K562 (cell line): ENCODE data around the gene CAMK1D.
A peak's percentile ranks its signal among the peaks of the same experiment; 100 is the strongest.

Experiments
- ATF6 ChIP-seq: sonication (generic); formaldehyde crosslinking; IDR thresholded peaks from 2 replicates; pipeline ENCODE4 v1.4.0; 2020; ENCODE audit warnings: mild to moderate bottlenecking, missing genetic modification reagents
- CAMTA2 ChIP-seq: fragments of 250-450 bp; sonication (Bioruptor Pico); conservative IDR thresholded peaks from 2 replicates; pipeline ENCODE4 v1.5.1; 2022
- CEBPZ ChIP-seq: fragments of 150-350 bp; IDR thresholded peaks from 2 replicates; pipeline ENCODE4 v1.6.1; 2014; ENCODE audit warnings: low read depth, mild to moderate bottlenecking, low read length, borderline replicate concordance
- CTCF ChIP-seq, 3 experiments: IDR thresholded peaks in 2 of 3; conservative IDR thresholded peaks in 1 of 3; 2 replicates each; pipeline ENCODE4 v1.5.1; 2011 to 2012; ENCODE audit warnings: low read length in 3 of 3, mild to moderate bottlenecking in 3 of 3, control low read depth in 2 of 3, improper control_type of control experiment in 1 of 3, inconsistent platforms in 1 of 3, low read depth in 1 of 3, mixed read lengths in 1 of 3, moderate library complexity in 1 of 3; ENCODE audit not compliant: insufficient read depth in 2 of 3
- ELF2 ChIP-seq: fragments of 250-450 bp; sonication (Bioruptor Pico); IDR thresholded peaks from 2 replicates; pipeline ENCODE4 v1.5.0; 2021; ENCODE audit warnings: mild to moderate bottlenecking
- MAFK ChIP-seq: IDR thresholded peaks from 2 replicates; pipeline ENCODE4 v1.6.1; 2011; ENCODE audit warnings: low read length, improper control_type of control experiment
- NONO ChIP-seq, 2 experiments: fragments of 200-400 bp in 1 of 2; fragments of 450-650 bp in 1 of 2; formaldehyde crosslinking in 1 of 2; IDR thresholded peaks; 2 replicates each; pipeline ENCODE4 v1.6.1; 2017; ENCODE audit warnings: low read depth in 2 of 2, mild to moderate bottlenecking in 2 of 2, moderate library complexity in 2 of 2, low read length in 1 of 2
- PCBP2 ChIP-seq: fragments of 200-400 bp; formaldehyde crosslinking; IDR thresholded peaks from 2 replicates; pipeline ENCODE4 v1.6.1; 2018; ENCODE audit warnings: low read length, low read depth, mild to moderate bottlenecking, moderate library complexity; ENCODE audit not compliant: poor library complexity, severe bottlenecking
- POLR2A ChIP-seq: fragments of 450-650 bp; conservative IDR thresholded peaks from 2 replicates; pipeline ENCODE4 v1.6.1; 2016
- STAT5B ChIP-seq: fragments of 250-450 bp; sonication (Bioruptor Pico); IDR thresholded peaks from 2 replicates; pipeline ENCODE4 v1.8.0; 2021; ENCODE audit warnings: mild to moderate bottlenecking, inconsistent platforms
- ZBTB49 ChIP-seq: sonication (generic); formaldehyde crosslinking; IDR thresholded peaks from 2 replicates; pipeline ENCODE4 v1.8.0; 2022; ENCODE audit warnings: missing genetic modification reagents, mild to moderate bottlenecking, borderline replicate concordance

GRCh38 chr10:12729885-12730284, 380.5 kb downstream of the CAMK1D start:
- TF ChIP-seq MAFK: no peak
- TF ChIP-seq NONO (IDR thresholded peaks at IDR 0.05; ENCODE audit: low read depth in 2 of 2, low read length in 1 of 2): no peak
- TF ChIP-seq CTCF (IDR thresholded peaks at IDR 0.05 in 2 of 3, conservative IDR thresholded peaks at IDR 0.05 in 1 of 3; ENCODE audit: insufficient read depth in 2 of 3, low read depth in 1 of 3, low read length in 3 of 3): peak; percentile 59 to 70 (median 61)
- TF ChIP-seq PCBP2: no peak
- no peak for TF ChIP-seq STAT5B (CRISPR knock-in tag)
- TF ChIP-seq POLR2A: no peak
- no peak for TF ChIP-seq CEBPZ
- TF ChIP-seq ELF2 (CRISPR knock-in tag): no peak
- no peak for TF ChIP-seq ZBTB49 (CRISPR knock-in tag)
- no peak for TF ChIP-seq CAMTA2 (CRISPR knock-in tag)
- TF ChIP-seq ATF6 (CRISPR knock-in tag): no peak
